Choroid plexus epithelial cell (primary cell): Measurements from ENCODE around the gene MAP3K4.

Experiments
- DNase-seq: peaks from one replicate; pipeline ENCODE4 v3.0.0-alpha.2; 2010; ENCODE audit warnings: low read depth
- H3K4me3 ChIP-seq: 2 replicates; pipeline ENCODE4 v1.5.1; 2011; ENCODE audit warnings: low read depth, mild to moderate bottlenecking, control low read depth, low read length, moderate library complexity
- CTCF ChIP-seq: conservative IDR thresholded peaks from 2 replicates; pipeline ENCODE4 v1.5.1; 2011; ENCODE audit warnings: low read depth, mild to moderate bottlenecking, control low read depth, inconsistent platforms, low read length, moderate library complexity

MAP3K4 gene

GRCh38 chr6:160996131-160996601, 4.6 kb downstream of the MAP3K4 start:
- peak; percentile 22 for DNase-seq
- H3K4me3 ChIP-seq: no peak overlapping the region

GRCh38 chr6:160998217-160998616, 6.6 kb downstream of the MAP3K4 start:
- no peak for DNase-seq
- no peak overlapping the region for H3K4me3 ChIP-seq
- no peak for TF ChIP-seq CTCF

More at GRCh38 chr6:160996131-160996601, 4.6 kb downstream of the MAP3K4 start:
- no peak for TF ChIP-seq CTCF

GRCh38 chr6:160998766-160999165, 7.2 kb downstream of the MAP3K4 start:
- peak; percentile 17 for DNase-seq

GRCh38 chr6:160999516-160999915, 7.9 kb downstream of the MAP3K4 start:
- DNase-seq: no peak
- no peak for TF ChIP-seq CTCF
- H3K4me3 ChIP-seq: no peak overlapping the region

More at GRCh38 chr6:160998766-160999165, 7.2 kb downstream of the MAP3K4 start:
- H3K4me3 ChIP-seq: no peak overlapping the region
- TF ChIP-seq CTCF: no peak

GRCh38 chr6:161000632-161001031, 9.1 kb downstream of the MAP3K4 start:
- no peak for DNase-seq
- TF ChIP-seq CTCF: no peak
- no peak overlapping the region for H3K4me3 ChIP-seq

GRCh38 chr6:161001421-161001820, 9.9 kb downstream of the MAP3K4 start:
- TF ChIP-seq CTCF: no peak
- H3K4me3 ChIP-seq: no peak overlapping the region
- DNase-seq: peak; percentile 22

GRCh38 chr6:161003336-161003735, 11.8 kb downstream of the MAP3K4 start:
- DNase-seq: peak; percentile 52
- TF ChIP-seq CTCF: no peak
- no peak overlapping the region for H3K4me3 ChIP-seq
